ENCODE data around the gene FAM98C.
A peak's percentile ranks its signal among the peaks of the same experiment; 100 is the strongest.

The FAM98C gene

DNA sequence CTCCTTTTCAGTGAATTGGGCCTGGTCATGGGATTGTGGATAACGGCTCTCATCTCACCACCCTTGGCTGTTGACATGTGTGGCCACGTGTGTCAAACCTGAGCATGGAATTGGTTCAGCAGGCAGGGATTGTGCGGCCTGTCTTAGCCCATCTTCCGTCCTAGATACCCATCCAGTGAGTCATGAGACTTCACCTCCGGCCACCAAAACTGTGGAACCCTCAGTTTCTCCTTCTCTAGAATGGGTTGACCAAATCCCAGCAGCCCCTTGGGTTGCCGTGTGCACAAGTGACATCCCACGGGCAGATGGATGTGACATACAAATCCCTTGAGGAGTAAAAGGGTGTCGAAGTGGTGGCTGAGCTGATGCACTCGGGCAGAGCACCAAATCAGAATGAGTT lies 21.8 kb upstream of the FAM98C start:
- DNase-seq, result peak; percentile 27

GRCh38 chr19:38383184-38383583 lies 19.7 kb upstream of the FAM98C start:
- DNase-seq, result no peak

DNA sequence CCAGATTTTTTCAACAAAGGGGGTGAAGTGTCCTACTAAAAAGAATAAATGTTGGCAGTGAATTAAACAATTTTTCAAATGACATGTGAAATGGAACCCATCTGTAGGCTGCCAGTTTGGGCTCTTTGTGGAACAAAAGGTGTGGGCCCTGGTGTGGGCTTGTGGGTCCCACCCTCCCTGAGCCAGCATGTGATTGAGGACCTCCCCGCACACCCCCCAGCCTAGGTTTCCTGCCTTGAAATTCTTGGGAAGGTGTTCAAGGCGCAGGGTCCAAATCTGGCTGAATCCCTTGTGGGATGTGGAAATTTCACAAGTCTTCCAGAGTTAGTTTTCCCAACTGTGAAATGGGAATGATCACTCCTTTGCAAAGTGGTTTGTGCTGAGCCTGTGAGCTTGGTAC lies 19.1 kb upstream of the FAM98C start:
- DNase-seq, result no peak

GRCh38 chr19:38384209-38385027 lies 18.5 kb upstream of the FAM98C start:
- peak; percentile 100 for DNase-seq

DNA sequence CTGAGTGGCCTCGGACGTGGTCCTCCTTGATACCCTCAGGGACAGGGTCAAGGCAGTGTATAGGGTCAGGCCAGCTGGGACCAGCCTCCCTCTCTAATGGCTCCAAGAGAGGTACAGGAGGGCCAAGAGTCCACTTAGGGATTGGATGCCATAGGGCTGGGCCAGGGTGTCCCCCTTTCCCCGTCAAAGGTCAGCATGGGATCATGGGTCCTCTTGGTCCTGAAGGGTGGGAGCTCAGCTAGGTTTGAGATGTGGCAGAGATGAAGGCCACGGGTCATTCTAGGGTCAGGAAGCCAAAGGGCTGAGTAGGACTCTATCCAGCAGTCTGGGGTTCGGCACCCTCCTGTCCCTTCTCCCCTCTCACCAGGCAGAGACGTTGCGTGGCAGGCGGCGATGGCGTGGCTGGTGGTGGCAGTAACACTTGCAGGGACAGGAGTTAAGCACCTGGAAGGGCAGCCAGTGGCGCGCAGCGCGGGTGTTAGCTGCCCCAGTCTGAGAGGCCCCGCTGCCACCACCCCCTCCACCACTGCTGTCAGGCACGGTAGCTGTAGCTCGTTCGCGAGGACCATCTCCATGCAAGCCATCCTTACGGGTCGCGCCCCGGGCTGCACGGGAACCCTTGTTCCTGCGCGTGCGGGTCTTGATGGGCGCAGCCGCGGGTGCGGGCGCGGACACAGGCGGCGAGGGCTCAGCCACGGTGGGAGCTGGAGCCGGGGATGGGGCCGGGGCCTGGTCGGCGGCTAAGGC lies 17.7 kb upstream of the FAM98C start:
- DNase-seq, result no peak

DNA sequence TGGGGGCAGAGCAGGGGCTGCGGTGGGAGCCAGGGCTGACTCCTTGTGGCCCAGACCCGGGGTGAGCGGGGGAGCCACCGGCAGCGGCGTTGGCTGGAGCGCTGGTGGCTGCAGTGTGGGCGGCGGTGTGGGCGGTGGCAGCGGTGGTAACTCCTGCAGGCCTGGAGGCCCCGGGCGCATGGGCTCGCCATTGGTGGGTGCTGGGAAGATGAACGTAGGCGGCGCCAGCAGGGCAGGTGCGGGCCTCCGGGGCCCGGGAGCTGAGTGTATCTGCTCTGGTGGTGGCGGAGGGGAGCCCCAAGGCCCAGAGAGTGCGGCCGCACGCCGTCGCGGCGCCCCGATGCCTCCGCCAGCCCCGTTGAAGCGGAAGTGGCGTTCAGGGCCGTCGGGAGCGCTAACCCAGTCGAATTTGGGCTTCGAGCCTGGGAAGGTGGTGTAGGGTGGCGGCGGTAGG lies 17.1 kb upstream of the FAM98C start:
- DNase-seq, result no peak

GRCh38 chr19:38386300-38386970 lies 16.5 kb upstream of the FAM98C start:
- no peak for DNase-seq

GRCh38 chr19:38386971-38387549 lies 15.8 kb upstream of the FAM98C start:
- no peak for DNase-seq

DNA sequence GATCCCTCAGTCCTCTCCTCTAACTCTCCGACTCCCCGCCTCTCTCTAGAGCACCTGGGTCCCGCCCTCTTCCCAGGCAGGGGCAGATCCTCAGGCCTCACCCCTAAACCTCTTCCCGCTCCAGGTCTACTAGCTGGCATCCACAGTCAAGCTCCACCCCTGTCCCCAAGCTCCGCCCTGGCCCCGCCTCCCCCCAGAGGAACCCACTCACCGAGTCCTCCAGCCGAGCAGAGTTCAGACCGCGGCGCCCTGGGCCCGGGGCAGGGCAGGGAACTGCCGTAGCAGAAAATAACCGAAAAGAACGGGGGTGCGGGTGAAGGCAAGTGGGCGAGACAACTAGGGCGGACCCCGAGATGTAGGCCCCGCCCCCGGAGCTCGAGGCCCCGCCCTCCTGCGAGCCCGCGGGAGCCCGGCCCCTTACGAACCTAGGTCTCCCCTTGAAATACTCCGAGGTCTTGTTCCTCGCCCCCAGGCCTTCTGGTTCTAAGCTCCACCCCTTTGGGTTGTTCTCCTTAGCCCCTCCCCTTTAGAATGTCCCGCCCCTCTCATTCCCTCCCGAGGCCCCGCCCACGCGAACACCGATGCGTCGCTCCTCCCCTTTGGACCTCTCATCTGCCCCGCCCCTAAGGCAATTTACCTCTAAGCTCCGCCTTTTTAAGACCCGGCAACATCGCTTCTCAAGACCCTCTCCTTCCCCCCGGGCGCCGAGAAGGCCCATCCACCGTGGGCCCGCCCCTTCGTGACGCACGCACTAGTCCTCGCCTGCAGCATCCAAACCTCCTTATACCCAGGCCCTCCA lies 15.1 kb upstream of the FAM98C start, which contains the start of gene GGN:
Gene GGN, minus strand, starts transcription at position 485 of the 799 bp plus-strand sequence. CDS start 773 bp downstream, outside the sequence.
- peak; percentile 100 for DNase-seq

- peak; percentile 96 for DNase-seq
These were observed 14.4 kb upstream of the FAM98C start, which contains the start of gene SPRED3 for GRCh38 chr19:38388349-38389100. Gene SPRED3 (plus strand): TSS chr19:38388697. CDS start chr19:38390303, 1,606 bp downstream.

- DNase-seq, result peak; percentile 99
These were observed 13.6 kb upstream of the FAM98C start for GRCh38 chr19:38389101-38389925.

DNA sequence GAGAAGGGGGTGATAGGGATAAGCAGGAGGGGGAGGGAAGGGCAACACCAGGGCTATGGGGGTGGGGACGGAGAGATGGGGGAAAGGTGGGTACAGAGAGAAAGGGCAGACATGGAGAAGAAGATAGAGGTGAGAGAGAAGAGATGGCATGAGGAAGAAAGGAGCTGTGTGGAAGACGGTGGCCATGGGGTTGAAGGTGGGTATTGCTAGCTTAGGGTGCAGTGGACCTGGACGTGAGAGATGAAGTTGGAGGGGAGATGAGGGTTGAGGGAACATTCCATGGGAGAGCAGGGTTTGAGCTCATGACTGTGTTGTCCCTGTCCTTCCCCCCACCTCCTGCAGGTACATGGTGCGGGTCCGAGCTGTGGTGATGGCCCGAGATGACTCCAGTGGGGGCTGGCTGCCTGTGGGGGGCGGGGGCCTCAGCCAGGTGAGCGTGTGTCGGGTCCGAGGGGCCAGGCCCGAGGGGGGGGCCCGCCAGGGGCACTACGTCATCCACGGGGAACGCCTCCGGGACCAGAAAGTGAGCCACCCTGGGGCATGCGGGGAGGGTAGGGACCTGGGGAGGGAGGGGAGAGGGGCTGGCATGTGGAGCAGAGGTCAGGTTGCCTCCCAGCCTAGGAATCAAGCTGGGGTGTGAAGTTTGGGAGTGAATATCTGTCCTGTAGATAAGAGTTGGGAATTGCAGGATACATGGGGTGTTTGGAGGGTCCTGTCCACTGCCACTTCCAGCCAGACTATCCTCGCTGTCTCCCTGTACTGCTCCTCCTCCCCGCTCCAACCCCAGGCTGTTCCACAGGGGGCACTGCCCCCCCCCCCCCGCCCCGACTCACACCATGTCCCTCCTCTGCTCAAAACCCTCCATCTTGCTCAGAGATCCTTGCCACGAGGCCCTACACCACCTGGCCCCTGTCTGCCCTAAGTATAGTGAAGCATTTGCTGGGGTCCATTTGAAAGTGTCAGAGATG lies 12.7 kb upstream of the FAM98C start:
- DNase-seq, result no peak

DNA sequence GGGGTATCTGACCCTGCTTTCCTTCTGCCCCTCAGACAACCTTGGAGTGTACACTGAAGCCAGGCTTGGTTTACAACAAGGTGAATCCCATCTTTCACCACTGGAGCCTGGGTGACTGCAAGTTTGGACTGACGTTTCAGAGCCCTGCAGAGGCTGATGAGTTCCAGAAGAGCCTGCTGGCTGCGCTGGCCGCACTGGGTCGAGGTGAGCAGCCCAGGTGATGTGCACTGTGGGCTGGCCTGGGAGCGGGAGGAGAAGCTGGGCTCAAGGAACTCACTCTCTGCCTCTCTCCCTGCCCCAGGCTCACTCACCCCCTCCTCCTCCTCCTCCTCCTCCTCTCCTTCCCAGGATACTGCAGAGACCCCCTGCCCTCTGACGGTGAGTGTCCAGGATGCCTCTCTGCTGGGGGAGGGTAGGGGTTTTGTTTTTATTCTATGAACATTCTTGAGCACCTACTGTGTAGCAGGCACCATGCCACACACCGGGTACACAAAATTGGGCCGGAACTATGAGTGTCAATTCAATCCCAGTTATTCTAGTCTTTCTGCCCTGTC lies 10.9 kb upstream of the FAM98C start:
- DNase-seq, result no peak

GRCh38 chr19:38392707-38393308 lies 10.1 kb upstream of the FAM98C start:
- no peak for DNase-seq

DNA sequence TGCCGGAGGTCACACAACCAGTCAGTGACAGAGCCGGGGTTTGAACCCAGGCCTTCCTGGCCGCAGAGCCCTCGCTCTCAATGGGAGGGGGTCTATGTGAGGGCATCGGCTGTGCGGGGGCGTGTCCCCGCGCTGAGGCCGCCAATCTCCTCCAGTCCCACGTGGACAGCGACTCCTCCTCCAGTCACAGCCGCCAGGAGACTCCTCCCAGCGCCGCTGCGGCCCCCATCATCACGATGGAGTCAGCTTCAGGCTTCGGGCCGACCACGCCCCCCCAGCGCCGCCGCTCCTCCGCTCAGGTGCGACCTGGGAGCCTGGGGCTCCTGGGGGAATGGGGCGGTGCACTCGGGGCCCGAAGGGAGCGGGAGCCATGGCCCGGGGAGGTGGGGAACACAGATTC lies 8.4 kb upstream of the FAM98C start:
- DNase-seq, result no peak

DNA sequence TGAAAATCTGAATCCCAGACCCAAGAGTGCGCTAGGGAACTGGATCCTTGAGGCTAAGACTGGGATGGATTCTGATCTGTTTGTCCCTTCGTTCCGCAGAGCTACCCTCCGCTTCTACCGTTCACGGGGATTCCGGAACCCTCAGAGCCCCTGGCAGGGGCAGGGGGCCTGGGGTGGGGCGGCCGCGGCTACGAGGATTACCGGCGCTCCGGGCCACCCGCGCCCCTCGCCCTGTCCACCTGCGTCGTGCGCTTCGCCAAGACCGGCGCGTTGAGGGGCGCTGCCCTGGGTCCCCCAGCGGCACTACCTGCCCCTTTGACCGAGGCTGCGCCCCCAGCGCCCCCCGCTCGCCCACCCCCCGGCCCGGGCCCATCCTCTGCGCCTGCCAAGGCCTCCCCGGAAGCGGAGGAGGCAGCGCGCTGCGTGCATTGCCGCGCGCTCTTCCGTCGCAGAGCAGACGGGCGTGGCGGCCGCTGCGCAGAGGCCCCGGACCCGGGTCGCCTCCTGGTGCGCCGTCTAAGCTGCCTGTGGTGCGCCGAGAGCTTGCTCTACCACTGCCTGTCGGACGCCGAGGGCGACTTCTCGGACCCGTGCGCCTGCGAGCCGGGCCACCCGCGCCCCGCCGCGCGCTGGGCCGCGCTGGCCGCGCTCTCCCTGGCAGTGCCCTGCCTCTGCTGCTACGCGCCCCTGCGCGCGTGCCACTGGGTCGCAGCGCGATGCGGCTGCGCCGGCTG lies 7.3 kb upstream of the FAM98C start:
- DNase-seq, result no peak

GRCh38 chr19:38399081-38399480 lies 3.8 kb upstream of the FAM98C start:
- no peak for DNase-seq

DNA sequence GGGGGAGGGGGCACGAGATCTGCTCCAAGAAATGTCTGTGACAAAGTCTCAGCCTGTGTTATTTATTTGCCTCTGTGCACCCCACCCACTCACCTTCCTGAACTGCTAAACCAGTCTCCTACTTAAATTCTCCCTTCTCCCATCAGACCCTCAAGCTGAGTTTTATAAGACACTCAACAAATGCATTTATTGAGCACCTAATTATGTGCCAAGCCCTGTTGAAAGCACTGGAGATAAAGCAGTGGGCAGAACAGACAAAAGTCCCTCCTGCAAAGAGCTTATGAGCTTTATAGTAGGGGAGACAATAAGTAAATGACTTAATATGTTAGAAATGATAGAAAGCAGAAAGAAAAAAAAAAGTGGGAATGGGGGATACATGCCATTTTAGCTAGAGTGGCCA lies 3.4 kb upstream of the FAM98C start:
- DNase-seq, result no peak
